Measurements from ENCODE around the gene ATP23. TPM values are rescaled to one million over a fixed set of nuclear protein-coding genes. Genes with fewer than 3 reads are reported as not detected.

The ATP23 gene
- polyA plus RNA-seq, 1 donor (not counting 4 experiments of a cell fraction or from before 2014, with no cell fraction given), result 12.2 TPM

DNA sequence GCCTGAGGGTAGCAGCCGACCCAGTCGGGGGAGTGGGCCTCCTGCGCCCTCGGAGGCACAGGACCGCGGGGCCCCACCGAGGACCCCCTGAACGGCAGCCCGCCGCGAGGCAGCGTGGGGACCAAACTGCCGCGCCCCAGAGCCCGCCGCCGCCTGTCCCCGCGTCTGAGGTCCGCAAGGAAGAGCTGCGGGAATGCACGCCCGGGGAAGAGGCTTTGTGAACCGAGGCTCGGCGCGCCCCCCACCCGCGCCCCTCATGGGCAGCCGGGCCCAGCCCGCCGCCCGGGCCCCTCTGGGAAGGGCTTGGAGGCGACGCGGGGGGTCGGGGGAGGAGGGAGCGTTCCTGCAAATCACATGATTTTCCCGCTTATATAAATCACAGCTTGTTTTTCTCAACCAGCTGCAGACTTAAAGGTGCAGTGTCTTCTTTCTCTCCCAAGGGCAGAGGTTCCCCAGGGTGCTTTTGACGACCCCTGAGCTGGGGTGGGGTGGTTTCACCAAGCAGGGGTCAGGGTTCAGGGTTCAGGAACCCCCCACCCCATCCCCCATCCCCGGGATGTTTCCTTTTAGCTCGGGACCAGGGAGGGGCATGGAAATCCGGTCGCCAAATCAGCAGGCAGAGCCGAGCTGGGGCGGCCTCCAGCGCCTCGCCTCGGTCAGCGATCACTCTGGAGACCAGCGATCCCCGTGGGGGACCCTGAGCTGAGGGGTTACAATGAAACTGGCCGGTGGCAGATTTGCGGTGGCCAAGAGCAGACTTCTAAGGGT is 44.7 kb upstream of the ATP23 start:
- Histone ChIP-seq H2AFZ (ENCODE audit: control insufficient read depth, low read length) (peak overlapping the region; percentile 54), H3K4me3 (ENCODE audit: control insufficient read depth in 2 of 3, extremely low read depth in 1 of 3, insufficient read depth in 2 of 3, low read depth in 1 of 3, low read length in 3 of 3) (peak overlapping the region; percentile 38 to 64 (median 62)), H3K27ac (ENCODE audit: control insufficient read depth, insufficient read depth, low read length) (peak overlapping the region; percentile 23), H3K79me2 (ENCODE audit: control insufficient read depth, insufficient read depth, low read length) (no peaks in the 10 kb centered on the region), H3K9ac (ENCODE audit: control insufficient read depth, extremely low read depth, insufficient read depth, low read length) (peak overlapping the region; percentile 67), H3K4me1 (ENCODE audit: control insufficient read depth, extremely low read depth, insufficient read depth, low read length) (peaks cover 34% of the 10 kb centered on the region), H3K27me3 (ENCODE audit: control insufficient read depth, extremely low read depth, insufficient read depth, low read length) (no peaks in the 10 kb centered on the region), H4K20me1 (ENCODE audit: control insufficient read depth, extremely low read depth, insufficient read depth, low read length) (no peaks in the 10 kb centered on the region), H3K36me3 (ENCODE audit: control insufficient read depth in 2 of 2, extremely low read depth in 1 of 2, insufficient read depth in 2 of 2, low read length in 2 of 2) (no peaks in the 10 kb centered on the region), H3K4me2 (ENCODE audit: control insufficient read depth, extremely low read depth, insufficient read depth, low read depth, low read length) (peak overlapping the region; percentile 76), H3K9me3 (ENCODE audit: control insufficient read depth, low read depth, low read length) (no peaks in the 10 kb centered on the region), H3K9me1 (ENCODE audit: control insufficient read depth, extremely low read depth, insufficient read depth, low read length) (no peaks in the 10 kb centered on the region)
- peak; percentile 21 to 65 (median 25) for TF ChIP-seq CTCF (optimal IDR thresholded peaks at IDR 0.05 in 1 of 3, IDR thresholded peaks at IDR 0.05 in 1 of 3, conservative IDR thresholded peaks at IDR 0.05 in 1 of 3; ENCODE audit: extremely low read depth in 1 of 3, insufficient read depth in 2 of 3, low read length in 3 of 3)
- no peak for TF ChIP-seq EZH2 (IDR thresholded peaks at IDR 0.05; ENCODE audit: low read length)
- dilution Hi-C loops (cut with MboI; ENCODE audit: extremely low pct_ligation_motif_present, low sequenced_read_pairs), result no loop called here
- no peak for FAIRE-seq
- no peak for DNase-seq (ENCODE audit: low read depth, low spot score)

GRCh38 chr12:57897286-57897974 is 43.9 kb upstream of the ATP23 start:
- no peak for TF ChIP-seq EZH2 (IDR thresholded peaks at IDR 0.05; ENCODE audit: low read length)
- TF ChIP-seq CTCF (optimal IDR thresholded peaks at IDR 0.05 in 1 of 3, IDR thresholded peaks at IDR 0.05 in 1 of 3, conservative IDR thresholded peaks at IDR 0.05 in 1 of 3; ENCODE audit: extremely low read depth in 1 of 3, insufficient read depth in 2 of 3, low read length in 3 of 3), result no peak
- Histone ChIP-seq H3K9ac (ENCODE audit: control insufficient read depth, extremely low read depth, insufficient read depth, low read length) (peak overlapping the region; percentile 67), H2AFZ (ENCODE audit: control insufficient read depth, low read length) (peak overlapping the region; percentile 54), H3K9me1 (ENCODE audit: control insufficient read depth, extremely low read depth, insufficient read depth, low read length) (no peaks in the 10 kb centered on the region), H3K9me3 (ENCODE audit: control insufficient read depth, low read depth, low read length) (no peaks in the 10 kb centered on the region), H3K36me3 (ENCODE audit: control insufficient read depth in 2 of 2, extremely low read depth in 1 of 2, insufficient read depth in 2 of 2, low read length in 2 of 2) (no peaks in the 10 kb centered on the region), H3K27ac (ENCODE audit: control insufficient read depth, insufficient read depth, low read length) (no peak overlapping the region), H3K4me3 (ENCODE audit: control insufficient read depth in 2 of 3, extremely low read depth in 1 of 3, insufficient read depth in 2 of 3, low read depth in 1 of 3, low read length in 3 of 3) (peak overlapping the region in 1 of 3 experiments; percentile 29), H3K4me2 (ENCODE audit: control insufficient read depth, extremely low read depth, insufficient read depth, low read depth, low read length) (peak overlapping the region; percentile 76), H3K4me1 (ENCODE audit: control insufficient read depth, extremely low read depth, insufficient read depth, low read length) (peaks cover 34% of the 10 kb centered on the region), H3K79me2 (ENCODE audit: control insufficient read depth, insufficient read depth, low read length) (no peaks in the 10 kb centered on the region), H3K27me3 (ENCODE audit: control insufficient read depth, extremely low read depth, insufficient read depth, low read length) (no peaks in the 10 kb centered on the region), H4K20me1 (ENCODE audit: control insufficient read depth, extremely low read depth, insufficient read depth, low read length) (no peaks in the 10 kb centered on the region)
- dilution Hi-C loops (cut with MboI; ENCODE audit: extremely low pct_ligation_motif_present, low sequenced_read_pairs), result no loop called here
- DNase-seq (ENCODE audit: low read depth, low spot score) (no peak), FAIRE-seq (no peak)

Data from keratinocyte (primary cell).